Liver (tissue), 3 donors: ENCODE data around the gene TTC38.
A peak's percentile ranks its signal among the peaks of the same experiment; 100 is the strongest.

ENCODE experiments used
- ATF3 ChIP-seq: IDR thresholded peaks from 2 replicates; pipeline ENCODE4 v1.6.1; 2016; ENCODE audit warnings: antibody characterized with exemption
- CTCF ChIP-seq: fragments of 150-350 bp; IDR thresholded peaks from 2 replicates; pipeline ENCODE4 v1.5.1; 2017; ENCODE audit warnings: improper control_type of control experiment, low read depth, low read length; ENCODE audit not compliant: missing input control
- EGR1 ChIP-seq, 2 donors: IDR thresholded peaks; 2 replicates each; pipeline ENCODE4 v1.6.1; 2016 to 2018; ENCODE audit warnings: antibody characterized with exemption in 2 of 2, low read depth in 2 of 2
- GABPA ChIP-seq, 2 donors: IDR thresholded peaks in 1 of 2; conservative IDR thresholded peaks in 1 of 2; 2 replicates each; pipeline ENCODE4 v1.6.1; 2016; ENCODE audit warnings: antibody characterized with exemption in 2 of 2, mild to moderate bottlenecking in 1 of 2, moderate library complexity in 1 of 2
- JUND ChIP-seq, 2 donors: IDR thresholded peaks; 2 replicates each; pipeline ENCODE4 v1.6.1; 2016; ENCODE audit warnings: antibody characterized with exemption in 2 of 2
- MAX ChIP-seq: IDR thresholded peaks from 2 replicates; pipeline ENCODE4 v1.6.1; 2016; ENCODE audit warnings: antibody characterized with exemption
- NR2F2 ChIP-seq: IDR thresholded peaks from 2 replicates; pipeline ENCODE4 v1.6.1; 2016; ENCODE audit warnings: antibody characterized with exemption
- RAD21 ChIP-seq, 2 donors: IDR thresholded peaks; 2 replicates each; pipeline ENCODE4 v1.6.1; 2016; ENCODE audit warnings: antibody characterized with exemption in 2 of 2, mild to moderate bottlenecking in 2 of 2
- RXRA ChIP-seq, 2 donors: IDR thresholded peaks; 2 replicates each; pipeline ENCODE4 v1.6.1; 2017 to 2018; ENCODE audit warnings: antibody characterized with exemption in 2 of 2, mild to moderate bottlenecking in 1 of 2
- TAF1 ChIP-seq: conservative IDR thresholded peaks from 2 replicates; pipeline ENCODE4 v1.6.1; 2016; ENCODE audit warnings: antibody characterized with exemption, mild to moderate bottlenecking
- ZBTB33 ChIP-seq: IDR thresholded peaks from 2 replicates; pipeline ENCODE4 v1.6.1; 2016; ENCODE audit warnings: antibody characterized with exemption
- donor health status: healthy.
- donor health status: healthy.

GRCh38 chr22:46240907-46241306 is 26.9 kb upstream of the TTC38 start:
- TF ChIP-seq CTCF (no peak), EGR1 (IDR thresholded peaks at IDR 0.05; ENCODE audit: low read depth in 2 of 2) (no peak), JUND (IDR thresholded peaks at IDR 0.05) (peak; percentile 25 to 38), RXRA (IDR thresholded peaks at IDR 0.05) (peak; percentile 93 to 96), GABPA (IDR thresholded peaks at IDR 0.05 in 1 of 2, conservative IDR thresholded peaks at IDR 0.05 in 1 of 2) (peak in 1 of 2 donors; percentile 46), NR2F2 (peak; percentile 96), ZBTB33 (peak; percentile 53), RAD21 (IDR thresholded peaks at IDR 0.05) (peak; percentile 37 to 60), MAX (peak; percentile 75), ATF3 (no peak), TAF1 (no peak)
